Upper lobe of left lung (tissue), 4 donors: ENCODE results near the gene ANKRD40CL.

ENCODE experiments used
- POLR2A ChIP-seq, 4 donors: fragments of 450-650 bp; IDR thresholded peaks; one replicate each; pipeline ENCODE4 v1.5.1; 2016 to 2017; ENCODE audit warnings: antibody characterized with exemption in 4 of 4, mild to moderate bottlenecking in 2 of 4
- TF ChIP-seq, protein P1 (sequence below), 6 experiments: fragments of 450-650 bp in 4 of 6; fragments of 200-600 bp in 2 of 6; sonication (generic) in 2 of 6; IDR thresholded peaks; one replicate each; pipeline ENCODE4 v1.5.1; 2016 to 2019; ENCODE audit warnings: antibody characterized with exemption in 6 of 6

- TF ChIP-seq POLR2A (IDR thresholded peaks at IDR 0.05): no peak
- TF ChIP-seq, protein P1, sequence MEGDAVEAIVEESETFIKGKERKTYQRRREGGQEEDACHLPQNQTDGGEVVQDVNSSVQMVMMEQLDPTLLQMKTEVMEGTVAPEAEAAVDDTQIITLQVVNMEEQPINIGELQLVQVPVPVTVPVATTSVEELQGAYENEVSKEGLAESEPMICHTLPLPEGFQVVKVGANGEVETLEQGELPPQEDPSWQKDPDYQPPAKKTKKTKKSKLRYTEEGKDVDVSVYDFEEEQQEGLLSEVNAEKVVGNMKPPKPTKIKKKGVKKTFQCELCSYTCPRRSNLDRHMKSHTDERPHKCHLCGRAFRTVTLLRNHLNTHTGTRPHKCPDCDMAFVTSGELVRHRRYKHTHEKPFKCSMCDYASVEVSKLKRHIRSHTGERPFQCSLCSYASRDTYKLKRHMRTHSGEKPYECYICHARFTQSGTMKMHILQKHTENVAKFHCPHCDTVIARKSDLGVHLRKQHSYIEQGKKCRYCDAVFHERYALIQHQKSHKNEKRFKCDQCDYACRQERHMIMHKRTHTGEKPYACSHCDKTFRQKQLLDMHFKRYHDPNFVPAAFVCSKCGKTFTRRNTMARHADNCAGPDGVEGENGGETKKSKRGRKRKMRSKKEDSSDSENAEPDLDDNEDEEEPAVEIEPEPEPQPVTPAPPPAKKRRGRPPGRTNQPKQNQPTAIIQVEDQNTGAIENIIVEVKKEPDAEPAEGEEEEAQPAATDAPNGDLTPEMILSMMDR (IDR thresholded peaks at IDR 0.05): no peak
Measured at GRCh38 chr17:50749245-50749644, 18.1 kb downstream of the ANKRD40CL start.
